Nephron (organoid): Measurements from ENCODE around the gene KLHL29.

Experiments used
- H3K27ac Mint-ChIP-seq, 3 experiments: 2 replicates each; pipeline ENCODE4 v1.8.0; 2020; ENCODE audit warnings: mixed read lengths in 3 of 3, mild to moderate bottlenecking in 2 of 3, moderate library complexity in 1 of 3
- H3K27me3 Mint-ChIP-seq: 2 replicates; pipeline ENCODE4 v1.8.0; 2021; ENCODE audit warnings: low read depth, mild to moderate bottlenecking, moderate library complexity, mixed read lengths
- H3K36me3 Mint-ChIP-seq: 2 replicates; pipeline ENCODE4 v1.8.0; 2020; ENCODE audit warnings: low read depth, mixed read lengths
- H3K4me1 Mint-ChIP-seq: 2 replicates; pipeline ENCODE4 v1.8.0; 2020; ENCODE audit warnings: mixed read lengths
- H3K4me3 Mint-ChIP-seq, 3 experiments: 2 replicates each; pipeline ENCODE4 v1.8.0; 2020; ENCODE audit warnings: mild to moderate bottlenecking in 3 of 3, mixed read lengths in 3 of 3, moderate library complexity in 2 of 3
- H3K9me3 Mint-ChIP-seq: 2 replicates; pipeline ENCODE4 v1.8.0; 2020; ENCODE audit warnings: mixed read lengths
- TF ChIP-seq, protein P1 (sequence below), 3 experiments: fragments of 200-600 bp; sonication (generic); IDR thresholded peaks; one replicate each; pipeline ENCODE4 v1.5.0; 2021; ENCODE audit warnings: antibody characterized with exemption in 3 of 3; ENCODE audit not compliant: unreplicated experiment in 3 of 3

Gene KLHL29

DNA sequence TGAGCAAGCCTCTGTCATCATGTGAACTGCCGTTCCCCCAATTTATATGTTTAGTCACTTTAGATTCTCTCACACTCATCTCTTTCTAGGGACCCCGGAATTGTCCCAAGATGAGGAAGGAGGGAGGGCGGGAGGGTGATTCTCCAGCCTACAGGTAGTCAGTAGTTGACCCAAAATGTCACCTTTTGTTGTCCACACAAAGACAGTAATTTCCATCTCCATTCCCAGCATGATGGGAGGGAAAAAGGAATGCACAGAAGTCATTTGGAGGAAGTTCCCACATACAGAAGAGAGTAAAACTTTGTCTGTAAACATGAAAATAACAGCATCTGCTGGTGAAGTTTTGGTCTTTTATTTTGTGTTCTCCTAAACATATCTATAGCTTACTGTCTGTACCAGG lies 222.9 kb downstream of the KLHL29 start:
- peaks cover 5% of the 10 kb centered on the region for H3K4me1 Mint-ChIP-seq
- H3K27ac Mint-ChIP-seq, result peak overlapping the region in 1 of 3 experiments; percentile 44
- no peak overlapping the region for H3K4me3 Mint-ChIP-seq
- peaks cover 28% of the 10 kb centered on the region for H3K9me3 Mint-ChIP-seq
- TF ChIP-seq, protein P1, sequence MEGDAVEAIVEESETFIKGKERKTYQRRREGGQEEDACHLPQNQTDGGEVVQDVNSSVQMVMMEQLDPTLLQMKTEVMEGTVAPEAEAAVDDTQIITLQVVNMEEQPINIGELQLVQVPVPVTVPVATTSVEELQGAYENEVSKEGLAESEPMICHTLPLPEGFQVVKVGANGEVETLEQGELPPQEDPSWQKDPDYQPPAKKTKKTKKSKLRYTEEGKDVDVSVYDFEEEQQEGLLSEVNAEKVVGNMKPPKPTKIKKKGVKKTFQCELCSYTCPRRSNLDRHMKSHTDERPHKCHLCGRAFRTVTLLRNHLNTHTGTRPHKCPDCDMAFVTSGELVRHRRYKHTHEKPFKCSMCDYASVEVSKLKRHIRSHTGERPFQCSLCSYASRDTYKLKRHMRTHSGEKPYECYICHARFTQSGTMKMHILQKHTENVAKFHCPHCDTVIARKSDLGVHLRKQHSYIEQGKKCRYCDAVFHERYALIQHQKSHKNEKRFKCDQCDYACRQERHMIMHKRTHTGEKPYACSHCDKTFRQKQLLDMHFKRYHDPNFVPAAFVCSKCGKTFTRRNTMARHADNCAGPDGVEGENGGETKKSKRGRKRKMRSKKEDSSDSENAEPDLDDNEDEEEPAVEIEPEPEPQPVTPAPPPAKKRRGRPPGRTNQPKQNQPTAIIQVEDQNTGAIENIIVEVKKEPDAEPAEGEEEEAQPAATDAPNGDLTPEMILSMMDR (IDR thresholded peaks at IDR 0.05; ENCODE audit: unreplicated experiment in 3 of 3), result no peak
- H3K27me3 Mint-ChIP-seq, result peaks cover 3% of the 10 kb centered on the region
- peaks cover 24% of the 10 kb centered on the region for H3K36me3 Mint-ChIP-seq

GRCh38 chr2:23609254-23609653 lies 224.3 kb downstream of the KLHL29 start:
- H3K27me3 Mint-ChIP-seq, result peaks cover 3% of the 10 kb centered on the region
- no peak overlapping the region for H3K27ac Mint-ChIP-seq
- H3K36me3 Mint-ChIP-seq, result peaks cover 30% of the 10 kb centered on the region
- peaks cover 33% of the 10 kb centered on the region for H3K9me3 Mint-ChIP-seq
- peaks cover 6% of the 10 kb centered on the region for H3K4me1 Mint-ChIP-seq
- TF ChIP-seq, protein P1 (IDR thresholded peaks at IDR 0.05; ENCODE audit: unreplicated experiment in 3 of 3), result no peak
- no peak overlapping the region for H3K4me3 Mint-ChIP-seq

DNA sequence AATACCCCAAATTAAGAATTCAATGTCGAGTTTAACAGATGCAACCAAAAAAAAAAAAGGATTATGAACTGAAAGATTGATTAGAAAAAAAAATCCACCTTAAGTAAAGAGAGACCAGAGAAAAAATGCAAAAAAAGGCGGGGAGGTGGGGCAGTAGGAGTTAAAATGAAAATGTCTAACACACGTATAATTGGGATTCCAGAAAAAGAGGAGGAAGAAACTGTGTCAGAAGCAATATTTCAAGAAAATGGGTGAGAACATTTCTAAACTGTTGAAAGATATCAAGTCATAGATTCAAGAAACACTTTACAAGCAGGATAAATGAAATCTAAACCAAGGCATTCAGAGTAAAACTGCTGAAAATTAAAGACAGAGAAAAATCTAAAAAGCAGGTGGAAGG lies 226.9 kb downstream of the KLHL29 start:
- Mint-ChIP-seq H3K4me3 (no peak overlapping the region), H3K27ac (no peak overlapping the region), H3K4me1 (peaks cover 14% of the 10 kb centered on the region), H3K27me3 (no peaks in the 10 kb centered on the region), H3K9me3 (peaks cover 30% of the 10 kb centered on the region), H3K36me3 (peaks cover 30% of the 10 kb centered on the region)
- TF ChIP-seq, protein P1 (IDR thresholded peaks at IDR 0.05; ENCODE audit: unreplicated experiment in 3 of 3), result no peak

GRCh38 chr2:23614701-23615100 lies 229.7 kb downstream of the KLHL29 start:
- TF ChIP-seq, protein P1 (IDR thresholded peaks at IDR 0.05; ENCODE audit: unreplicated experiment in 3 of 3), result no peak
- peaks cover 5% of the 10 kb centered on the region for H3K27me3 Mint-ChIP-seq
- peaks cover 24% of the 10 kb centered on the region for H3K36me3 Mint-ChIP-seq
- H3K4me3 Mint-ChIP-seq, result no peak overlapping the region
- H3K4me1 Mint-ChIP-seq, result peaks cover 35% of the 10 kb centered on the region
- peaks cover 22% of the 10 kb centered on the region for H3K9me3 Mint-ChIP-seq
- peak overlapping the region in 2 of 3 experiments; percentile 35 to 51 for H3K27ac Mint-ChIP-seq

DNA sequence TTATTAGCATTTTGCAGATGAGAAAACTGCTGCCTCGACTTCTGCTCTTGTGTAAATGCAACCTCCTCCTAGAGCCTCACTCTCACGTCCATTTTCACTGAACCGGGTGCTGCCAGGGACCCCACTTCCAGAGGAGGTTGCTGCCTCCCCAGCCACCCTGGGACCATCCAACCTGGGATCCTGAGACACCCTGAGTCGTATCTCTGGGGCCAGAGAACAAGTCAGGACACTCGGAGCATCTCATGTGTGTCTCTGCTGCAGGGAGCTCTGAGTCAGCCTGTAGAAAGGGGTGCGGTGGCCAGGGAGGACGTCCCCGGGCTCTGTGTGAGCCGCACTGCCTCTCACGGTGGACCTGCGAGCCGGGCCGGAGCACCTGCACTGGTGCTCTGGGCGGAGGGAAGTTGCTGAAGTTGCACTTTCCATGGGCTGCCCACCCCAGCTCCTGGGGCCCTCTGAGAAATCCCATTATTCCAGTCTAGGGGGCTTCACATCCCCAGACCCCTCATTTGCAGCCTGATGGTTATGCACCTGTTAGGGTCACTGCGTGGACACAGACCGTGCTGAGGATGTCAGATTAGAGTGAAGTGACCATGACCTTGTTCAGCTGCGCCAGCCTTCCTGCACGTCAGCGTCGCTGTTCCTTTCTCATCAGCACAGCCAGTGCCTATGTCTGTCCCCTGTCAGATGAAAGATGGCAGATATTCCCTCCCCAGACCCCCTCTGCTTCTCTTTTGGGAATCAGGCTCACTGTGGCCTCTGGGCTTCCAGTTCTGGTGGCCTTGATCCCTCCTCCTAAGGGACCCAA lies 230.4 kb downstream of the KLHL29 start:
- Mint-ChIP-seq H3K4me3 (no peak overlapping the region), H3K27me3 (peaks cover 5% of the 10 kb centered on the region), H3K4me1 (peaks cover 43% of the 10 kb centered on the region), H3K36me3 (peaks cover 22% of the 10 kb centered on the region), H3K9me3 (peaks cover 21% of the 10 kb centered on the region), H3K27ac (peak overlapping the region in 1 of 3 experiments; percentile 51)
- TF ChIP-seq, protein P1 (IDR thresholded peaks at IDR 0.05; ENCODE audit: unreplicated experiment in 3 of 3), result no peak

GRCh38 chr2:23616630-23617029 lies 231.7 kb downstream of the KLHL29 start:
- H3K36me3 Mint-ChIP-seq, result peaks cover 11% of the 10 kb centered on the region
- TF ChIP-seq, protein P1 (IDR thresholded peaks at IDR 0.05; ENCODE audit: unreplicated experiment in 3 of 3), result no peak
- peaks cover 53% of the 10 kb centered on the region for H3K4me1 Mint-ChIP-seq
- H3K9me3 Mint-ChIP-seq, result peaks cover 11% of the 10 kb centered on the region
- no peak overlapping the region for H3K4me3 Mint-ChIP-seq
- H3K27ac Mint-ChIP-seq, result peak overlapping the region; percentile 89 to 96 (median 95)
- peaks cover 5% of the 10 kb centered on the region for H3K27me3 Mint-ChIP-seq
